Tibial artery (tissue), 4 donors: ENCODE measurements around the gene SLC66A2.

Source experiments
- DNase-seq, 2 donors: peaks; one replicate each; pipeline ENCODE4 v3.0.0-alpha.2; 2019
- H3K27ac ChIP-seq, 2 donors: fragments of 200-600 bp; sonication (generic) in 1 of 2; 1 replicate in 1 of 2; 2 replicates in 1 of 2; pipeline ENCODE4 v1.5.1; 2018 to 2019; ENCODE audit warnings: mild to moderate bottlenecking in 1 of 2
- H3K27me3 ChIP-seq, 2 donors: fragments of 200-600 bp; sonication (generic) in 1 of 2; one replicate each; pipeline versions ENCODE4 v1.5.1 to v1.6.0; 2016 to 2019
- H3K36me3 ChIP-seq, 3 donors: fragments of 200-600 bp; sonication (generic) in 2 of 3; one replicate each; pipeline ENCODE4 v1.5.1; 2016 to 2019; ENCODE audit warnings: mild to moderate bottlenecking in 2 of 3
- H3K4me1 ChIP-seq, 4 donors: fragments of 200-600 bp; sonication (generic) in 2 of 4; 1 replicate in 3 of 4; 2 replicates in 1 of 4; pipeline ENCODE4 v1.5.1; 2016 to 2019
- H3K4me3 ChIP-seq, 2 donors: fragments of 200-600 bp; sonication (generic) in 1 of 2; 1 replicate in 1 of 2; 2 replicates in 1 of 2; pipeline ENCODE4 v1.5.1; 2018 to 2019; ENCODE audit warnings: mild to moderate bottlenecking in 2 of 2
- H3K9me3 ChIP-seq, 3 donors: fragments of 200-600 bp; sonication (generic) in 1 of 3; one replicate each; pipeline ENCODE4 v1.5.1; 2016 to 2019
- CTCF ChIP-seq, 2 experiments: fragments of 200-600 bp in 1 of 2; fragments of 450-650 bp in 1 of 2; IDR thresholded peaks; one replicate each; pipeline ENCODE4 v1.5.1; 2017 to 2019; ENCODE audit warnings: antibody characterized with exemption in 2 of 2, mild to moderate bottlenecking in 1 of 2, moderate library complexity in 1 of 2
- intact Hi-C: fragments of 100-400 bp; cut with DNase I; formaldehyde crosslinking; loops from one replicate; pipeline ENCODE4 v1.15.0; 2023; ENCODE audit warnings: low total_unique reads

Gene SLC66A2

DNA sequence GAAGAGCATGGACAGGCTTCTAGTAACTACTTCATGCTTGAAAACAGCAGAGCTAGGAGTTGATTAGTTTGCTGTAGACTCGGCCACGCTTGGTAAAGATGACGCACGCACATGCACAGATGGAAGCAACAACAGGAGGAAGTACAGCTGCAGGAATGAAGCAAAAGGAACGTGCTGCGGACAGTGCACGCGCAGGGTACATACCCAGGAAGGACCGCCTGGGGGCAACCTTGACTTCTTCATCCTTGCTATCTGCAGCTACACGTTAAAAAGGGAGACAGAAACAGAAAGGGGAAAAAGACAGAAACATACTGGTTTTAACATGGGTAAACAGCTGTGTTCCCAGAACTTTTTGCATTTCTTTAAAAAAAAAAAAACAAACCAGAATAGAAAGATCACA is 17.7 kb downstream of the SLC66A2 start:
- DNase-seq: peak; percentile 14 to 15
- H3K36me3 ChIP-seq: peaks cover 53 to 82% (median 57%) of the 10 kb centered on the region in 3 donors
- H3K27me3 ChIP-seq: no peaks in the 10 kb centered on the region
- no peaks in the 10 kb centered on the region for H3K4me1 ChIP-seq
- peaks cover 0 to 52% (median 34%) of the 10 kb centered on the region in 3 donors for H3K9me3 ChIP-seq
- H3K27ac ChIP-seq: no peak overlapping the region
- no peak overlapping the region for H3K4me3 ChIP-seq
- intact Hi-C loops: no loop called here
- no peak for TF ChIP-seq CTCF (IDR thresholded peaks at IDR 0.05)

- DNase-seq: no peak
- Histone ChIP-seq H3K27ac (no peak overlapping the region), H3K36me3 (peaks cover 57 to 90% (median 64%) of the 10 kb centered on the region in 3 donors), H3K27me3 (no peaks in the 10 kb centered on the region), H3K9me3 (peaks cover 0 to 54% (median 37%) of the 10 kb centered on the region in 3 donors), H3K4me1 (no peaks in the 10 kb centered on the region), H3K4me3 (no peak overlapping the region)
- no peak for TF ChIP-seq CTCF (IDR thresholded peaks at IDR 0.05)
- intact Hi-C loops: no loop called here
Measured at GRCh38 chr18:79932907-79933306, 18.5 kb downstream of the SLC66A2 start.

DNA sequence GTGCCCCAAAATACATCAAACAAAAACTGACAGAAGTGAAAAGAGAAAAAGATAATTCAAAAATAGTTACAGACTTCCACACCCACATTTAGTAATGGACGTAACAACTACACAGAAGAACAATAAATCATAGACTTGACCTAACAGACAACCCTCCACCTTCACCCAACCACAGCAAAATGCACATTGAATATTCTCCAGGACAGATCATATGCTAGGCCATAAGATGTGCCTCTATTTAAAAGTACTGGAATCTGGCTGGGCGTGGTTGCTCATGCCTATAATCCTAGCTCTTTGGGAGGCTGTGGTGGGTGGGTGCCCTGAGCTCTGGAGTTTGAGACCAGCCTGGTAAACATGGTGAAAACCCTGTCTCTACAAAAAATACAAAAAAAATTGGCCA is 20.0 kb downstream of the SLC66A2 start:
- H3K27ac ChIP-seq: no peak overlapping the region
- DNase-seq: no peak
- no peak for TF ChIP-seq CTCF (IDR thresholded peaks at IDR 0.05)
- peaks cover 53 to 83% (median 64%) of the 10 kb centered on the region in 3 donors for H3K36me3 ChIP-seq
- no peak overlapping the region for H3K4me3 ChIP-seq
- H3K9me3 ChIP-seq: peaks cover 0 to 54% (median 37%) of the 10 kb centered on the region in 3 donors
- no peaks in the 10 kb centered on the region for H3K27me3 ChIP-seq
- intact Hi-C loops: no loop called here
- H3K4me1 ChIP-seq: no peaks in the 10 kb centered on the region

DNA sequence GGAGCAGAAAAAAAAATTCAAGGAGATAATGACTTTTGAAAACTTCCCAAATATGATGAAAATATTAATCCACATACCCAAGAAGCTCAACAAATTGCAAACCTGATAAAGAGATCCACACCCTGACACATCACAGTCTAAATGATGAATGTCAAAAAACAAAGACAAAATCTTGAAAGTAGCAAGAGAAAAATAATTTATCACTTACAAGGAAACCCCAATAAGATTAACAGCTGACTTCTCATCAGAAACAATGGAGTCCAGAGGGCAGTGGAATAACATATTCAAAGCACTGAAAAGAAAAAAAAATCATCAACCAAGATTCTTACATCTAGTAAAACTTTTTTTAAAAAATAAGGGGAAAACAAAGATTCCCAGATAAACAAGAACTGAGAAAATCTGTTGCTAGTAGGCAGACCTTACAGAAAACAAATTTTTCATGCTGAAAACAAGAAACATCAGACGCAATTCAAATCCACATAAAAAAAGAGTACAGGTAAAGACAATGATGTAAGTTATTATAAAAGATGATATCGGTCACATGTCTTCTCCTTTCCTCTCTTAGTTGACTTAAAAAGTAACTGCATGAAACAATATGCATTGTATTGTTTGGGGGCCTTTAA is 21.3 kb downstream of the SLC66A2 start:
- no peaks in the 10 kb centered on the region for H3K4me1 ChIP-seq
- H3K9me3 ChIP-seq: peaks cover 0 to 45% (median 37%) of the 10 kb centered on the region in 3 donors
- TF ChIP-seq CTCF (IDR thresholded peaks at IDR 0.05): no peak
- H3K36me3 ChIP-seq: peaks cover 48 to 75% (median 62%) of the 10 kb centered on the region in 3 donors
- H3K27ac ChIP-seq: no peak overlapping the region
- DNase-seq: no peak
- intact Hi-C loops: no loop called here
- H3K27me3 ChIP-seq: no peaks in the 10 kb centered on the region
- H3K4me3 ChIP-seq: no peak overlapping the region

GRCh38 chr18:79928563-79928960 is 22.9 kb downstream of the SLC66A2 start:
- no peaks in the 10 kb centered on the region for H3K4me1 ChIP-seq
- H3K27ac ChIP-seq: no peak overlapping the region
- H3K4me3 ChIP-seq: no peak overlapping the region
- no peak for TF ChIP-seq CTCF (IDR thresholded peaks at IDR 0.05)
- DNase-seq: peak; percentile 3 to 37
- no peaks in the 10 kb centered on the region for H3K27me3 ChIP-seq
- intact Hi-C loops: no loop called here
- H3K9me3 ChIP-seq: peaks cover 0 to 41% (median 35%) of the 10 kb centered on the region in 3 donors
- peaks cover 45 to 76% (median 46%) of the 10 kb centered on the region in 3 donors for H3K36me3 ChIP-seq
